HepG2 (cell line): Measurements from ENCODE around the gene BTBD8. TPM values are rescaled to one million over a fixed set of nuclear protein-coding genes. Genes with fewer than 3 reads are reported as not detected.

Experiments
- ATAC-seq: fragments of 200-7000 bp; cut with Tn5 transposase; 3 replicates; pipeline ENCODE4 v1.9.1; 2020; ENCODE audit warnings: mild to moderate bottlenecking, moderate library complexity
- BruUV-seq: library from RNA; stranded (reverse); fragments of 400-500 nt; replicated peaks from 2 replicates; lab custom pipeline; 2021; lab: Mats Ljungman, UMichigan
- CTCF ChIA-PET: fragments of 300-600 bp; formaldehyde crosslinking; extraction: SDS; loops from one replicate; lab custom pipeline; 2021; ENCODE audit warnings: low total read pairs, inconsistent platforms, low intra/inter-chr PET ratio; lab: Yijun Ruan, JAX
- POLR2A ChIA-PET: fragments of 350-600 bp; sonication (Branson Sonifier 250); formaldehyde crosslinking; loops from one replicate; lab custom pipeline; 2020; ENCODE audit warnings: antibody characterized with exemption, inconsistent platforms; lab: Yijun Ruan, JAX
- DNase-seq: peaks from one replicate; pipeline ENCODE4 v3.0.0-alpha.2; 2015; ENCODE audit warnings: low spot score
- FAIRE-seq: peaks from 3 replicates; lab custom pipeline; 2011; peaks lifted over from hg19 to GRCh38; lab: Jason Lieb, UNC
- H2AFZ ChIP-seq: one replicate; pipeline ENCODE4 v1.6.1; 2011; ENCODE audit warnings: low read length, inconsistent platforms
- H3K27ac ChIP-seq: fragments of 300-600 bp; 3 replicates; pipeline ENCODE4 v1.8.0; 2011; ENCODE audit warnings: mixed run types, mild to moderate bottlenecking, mixed read lengths, low read length, inconsistent platforms; ENCODE audit not compliant: insufficient read depth; ENCODE audit errors: extremely low read length
- H3K27me3 ChIP-seq, 2 experiments: fragments of 200-600 bp in 1 of 2; 2 replicates in 1 of 2; 3 replicates in 1 of 2; pipeline versions ENCODE4 v1.6.0 to v1.8.0; 2011; ENCODE audit warnings: low read length in 2 of 2, mild to moderate bottlenecking in 2 of 2, moderate library complexity in 2 of 2, inconsistent platforms in 1 of 2; ENCODE audit not compliant: insufficient read depth in 2 of 2, control insufficient read depth in 1 of 2
- H3K36me3 ChIP-seq, 2 experiments: fragments of 200-600 bp in 1 of 2; replicated peaks in 1 of 2; 2 replicates in 1 of 2; 3 replicates in 1 of 2; pipeline versions ENCODE4 v1.5.1 to v1.8.0; 2011; ENCODE audit warnings: low read length in 2 of 2, inconsistent platforms in 1 of 2; ENCODE audit not compliant: insufficient read depth in 2 of 2, control insufficient read depth in 1 of 2
- H3K4me1 ChIP-seq: 2 replicates; pipeline ENCODE4 v1.5.1; 2012; ENCODE audit warnings: low read length, inconsistent platforms; ENCODE audit not compliant: insufficient read depth
- H3K4me2 ChIP-seq: 2 replicates; pipeline ENCODE4 v1.6.0; 2011; ENCODE audit warnings: low read depth, low read length, inconsistent platforms
- H3K4me3 ChIP-seq, 3 experiments: fragments of 200-600 bp in 1 of 3; sonication (generic), shearing (Covaris generic) in 1 of 3; replicated peaks in 1 of 3; 2 replicates each; pipeline ENCODE4 v1.5.1; 2011 to 2016; ENCODE audit warnings: low read length in 3 of 3, inconsistent platforms in 2 of 3, low read depth in 2 of 3, mild to moderate bottlenecking in 2 of 3, control low read depth in 1 of 3, mixed read lengths in 1 of 3; ENCODE audit not compliant: insufficient read depth in 1 of 3
- H3K79me2 ChIP-seq: one replicate; pipeline ENCODE4 v1.6.1; 2011; ENCODE audit warnings: low read length, inconsistent platforms; ENCODE audit not compliant: insufficient read depth
- H3K9ac ChIP-seq: 2 replicates; pipeline ENCODE4 v1.6.0; 2011; ENCODE audit warnings: mild to moderate bottlenecking, low read depth, low read length, inconsistent platforms; ENCODE audit not compliant: insufficient read depth
- H3K9me3 ChIP-seq: 2 replicates; pipeline ENCODE4 v1.5.1; 2012; ENCODE audit warnings: mild to moderate bottlenecking, low read length
- H4K20me1 ChIP-seq: 2 replicates; pipeline ENCODE4 v1.6.0; 2011; ENCODE audit warnings: inconsistent platforms, mild to moderate bottlenecking, low read length, moderate library complexity; ENCODE audit not compliant: insufficient read depth
- CAMTA2 ChIP-seq: sonication (generic); formaldehyde crosslinking; IDR thresholded peaks from 2 replicates; pipeline ENCODE4 v1.4.0; 2020; ENCODE audit warnings: mild to moderate bottlenecking, missing genetic modification reagents, borderline replicate concordance
- CBX2 ChIP-seq, 2 experiments: fragments of 200-600 bp in 1 of 2; sonication (generic); formaldehyde crosslinking in 1 of 2; IDR thresholded peaks; 2 replicates each; pipeline versions ENCODE4 v1.7.0 to v1.8.1; 2018 to 2022; ENCODE audit warnings: low read depth in 2 of 2, low read length in 1 of 2, mild to moderate bottlenecking in 1 of 2, missing genetic modification reagents in 1 of 2
- CREB1 ChIP-seq, 2 experiments: fragments of 450-650 bp in 1 of 2; IDR thresholded peaks; 2 replicates each; pipeline ENCODE4 v1.6.1; 2016 to 2017; ENCODE audit warnings: control low read depth in 1 of 2, mild to moderate bottlenecking in 1 of 2, missing compliant biosample characterization in 1 of 2, missing genetic modification characterization in 1 of 2
- CTCF ChIP-seq: sonication (generic); formaldehyde crosslinking; IDR thresholded peaks from 2 replicates; pipeline ENCODE4 v1.5.0; 2020; ENCODE audit warnings: mild to moderate bottlenecking, missing genetic modification reagents, moderate library complexity
- EZH2 ChIP-seq: conservative IDR thresholded peaks from 2 replicates; pipeline ENCODE4 v1.6.1; 2012; ENCODE audit warnings: mild to moderate bottlenecking, low read depth, low read length, moderate library complexity
- FOXC1 ChIP-seq: sonication (generic); formaldehyde crosslinking; IDR thresholded peaks from 2 replicates; pipeline ENCODE4 v1.8.0; 2022; ENCODE audit warnings: mild to moderate bottlenecking, missing genetic modification reagents, borderline replicate concordance
- HNRNPUL1 ChIP-seq: fragments of 200-400 bp; formaldehyde crosslinking; IDR thresholded peaks from 2 replicates; pipeline ENCODE4 v1.6.1; 2017; ENCODE audit warnings: low read depth, mild to moderate bottlenecking, low read length, moderate library complexity
- MAFF ChIP-seq: IDR thresholded peaks from 2 replicates; pipeline ENCODE4 v1.6.1; 2011; ENCODE audit warnings: low read depth, low read length, improper control_type of control experiment
- MYNN ChIP-seq: sonication (generic); formaldehyde crosslinking; IDR thresholded peaks from 2 replicates; pipeline ENCODE4 v1.4.0; 2020; ENCODE audit warnings: mild to moderate bottlenecking, low read depth, missing genetic modification reagents
- NR3C1 ChIP-seq: sonication (generic); formaldehyde crosslinking; IDR thresholded peaks from 2 replicates; pipeline ENCODE4 v1.4.0; 2020; ENCODE audit warnings: missing genetic modification reagents
- USF2 ChIP-seq, 2 experiments: sonication (generic) in 1 of 2; formaldehyde crosslinking in 1 of 2; IDR thresholded peaks; 2 replicates each; pipeline versions ENCODE4 v1.5.1 to v1.6.1; 2011 to 2020; ENCODE audit warnings: borderline replicate concordance in 1 of 2, low read depth in 1 of 2, low read length in 1 of 2, mild to moderate bottlenecking in 1 of 2, missing genetic modification reagents in 1 of 2, moderate library complexity in 1 of 2
- ZNF275 ChIP-seq: sonication (generic); formaldehyde crosslinking; IDR thresholded peaks from 2 replicates; pipeline ENCODE4 v1.8.0; 2022; ENCODE audit warnings: missing genetic modification reagents, mild to moderate bottlenecking, inconsistent platforms, borderline replicate concordance
- ZNF616 ChIP-seq: sonication (generic); formaldehyde crosslinking; IDR thresholded peaks from 2 replicates; pipeline ENCODE4 v1.5.0; 2020; ENCODE audit warnings: low read depth, mild to moderate bottlenecking, missing genetic modification reagents
- ZNF629 ChIP-seq: sonication (generic); formaldehyde crosslinking; conservative IDR thresholded peaks from 2 replicates; pipeline ENCODE4 v1.5.0; 2020; ENCODE audit warnings: missing genetic modification reagents
- ZNF639 ChIP-seq: conservative IDR thresholded peaks from 2 replicates; pipeline ENCODE4 v1.6.1; 2018; ENCODE audit warnings: missing genetic modification reagents
- ZNF770 ChIP-seq: sonication (generic); formaldehyde crosslinking; IDR thresholded peaks from 2 replicates; pipeline ENCODE4 v1.5.0; 2020; ENCODE audit warnings: mild to moderate bottlenecking, missing genetic modification reagents
- in situ Hi-C: cut with HindIII; loops from 2 replicates; pipeline ENCODE4 v1.10.0; 2017; ENCODE audit warnings: low pct_unique_long_range_greater_than_20kb; ENCODE audit not compliant: extremely low pct_ligation_motif_present
- intact Hi-C: fragments of 100-400 bp; cut with micrococcal nuclease; formaldehyde crosslinking; loops from one replicate; pipeline ENCODE4 v1.10.0; 2022; ENCODE audit not compliant: unreplicated experiment
- polyA plus RNA-seq, 8 experiments: library from polyadenylated mRNA; depleted of rRNA in 3 of 8; stranded (reverse) in 7 of 8; unstranded in 1 of 8; fragments of >200 nt; fragmentation: Illumina TruSeq in 4 of 8; extraction: Trizol in 4 of 8; gene quantifications; 2 replicates each; pipeline versions ENCODE4 v1.2.1 to v1.2.3, GENCODE V29; 2011 to 2016; ENCODE audit warnings: low read depth in 4 of 8, missing spikeins in 1 of 8, mixed read lengths in 1 of 8; ENCODE audit not compliant: insufficient read depth in 1 of 8
- total RNA-seq, 5 experiments: library from RNA; depleted of rRNA; stranded (reverse); fragments of >200 nt; fragmentation: Illumina TruSeq; extraction: Trizol; gene quantifications; 2 replicates each; pipeline ENCODE4 v1.2.3, GENCODE V29; 2016; ENCODE audit warnings: low read depth in 1 of 5

BTBD8 gene
- total and polyA plus RNA-seq, 2 of the 13 experiments (the other 11 are each of a cell fraction or from before 2014, with no cell fraction given): 0.41 to 1.8 TPM

GRCh38 chr1:92134331-92134730, 54.2 kb downstream of the BTBD8 start:
- Histone ChIP-seq H3K27me3 (no peaks in the 10 kb centered on the region), H3K36me3 (no peaks in the 10 kb centered on the region), H4K20me1 (no peaks in the 10 kb centered on the region), H3K79me2 (no peaks in the 10 kb centered on the region), H3K9ac (no peak overlapping the region), H3K27ac (no peak overlapping the region), H3K4me3 (no peak overlapping the region), H3K4me1 (no peaks in the 10 kb centered on the region), H3K9me3 (no peaks in the 10 kb centered on the region), H2AFZ (no peak overlapping the region), H3K4me2 (no peak overlapping the region)
- in situ Hi-C loops: no loop called here
- POLR2A ChIA-PET: no interaction called here
- CTCF ChIA-PET: no interaction called here
- DNase-seq (no peak), FAIRE-seq (no peak), ATAC-seq (no peak)
- intact Hi-C loops: no loop called here
- no TSS peak for BruUV-seq
- TF ChIP-seq USF2 (IDR thresholded peaks at IDR 0.05; ENCODE audit: low read depth, low read length) (no peak), USF2 (CRISPR knock-in tag; IDR thresholded peaks at IDR 0.05; ENCODE audit: borderline replicate concordance) (no peak), CAMTA2 (CRISPR knock-in tag) (no peak), CBX2 (IDR thresholded peaks at IDR 0.05; ENCODE audit: low read depth, low read length) (no peak), CBX2 (CRISPR knock-in tag; IDR thresholded peaks at IDR 0.05; ENCODE audit: low read depth) (no peak), NR3C1 (CRISPR knock-in tag) (no peak), MYNN (CRISPR knock-in tag) (no peak), ZNF616 (CRISPR knock-in tag) (no peak), EZH2 (no peak), CREB1 (IDR thresholded peaks at IDR 0.05) (no peak), CREB1 (CRISPR knock-in tag; IDR thresholded peaks at IDR 0.05) (no peak), ZNF629 (CRISPR knock-in tag) (no peak), ZNF770 (CRISPR knock-in tag) (no peak), CTCF (CRISPR knock-in tag) (no peak), MAFF (no peak), ZNF275 (CRISPR knock-in tag) (no peak), HNRNPUL1 (no peak), ZNF639 (CRISPR knock-in tag) (no peak), FOXC1 (CRISPR knock-in tag) (no peak)
